HepG2 (cell line): ENCODE results near the gene AWAT2. TPM values are rescaled to one million over a fixed set of nuclear protein-coding genes. Genes with fewer than 3 reads are reported as not detected.

Experiments used
- EP300 ChIP-seq, 3 experiments: sonication (generic) in 1 of 3; formaldehyde crosslinking in 1 of 3; IDR thresholded peaks; 2 replicates each; pipeline versions ENCODE4 v1.5.1 to v1.6.1; 2011 to 2020; ENCODE audit warnings: low read depth in 2 of 3, low read length in 2 of 3, borderline replicate concordance in 1 of 3, improper control_type of control experiment in 1 of 3, mild to moderate bottlenecking in 1 of 3, missing genetic modification reagents in 1 of 3, moderate library complexity in 1 of 3
- FOSL2 ChIP-seq: sonication (generic); formaldehyde crosslinking; IDR thresholded peaks from 2 replicates; pipeline ENCODE4 v1.4.0; 2020; ENCODE audit warnings: missing genetic modification reagents
- FOXA1 ChIP-seq, 2 experiments: fragments of 450-650 bp in 1 of 2; sonication (generic) in 1 of 2; formaldehyde crosslinking in 1 of 2; IDR thresholded peaks; 2 replicates each; pipeline versions ENCODE4 v1.4.0 to v1.6.1; 2016 to 2020; ENCODE audit warnings: missing genetic modification reagents in 1 of 2
- FOXA3 ChIP-seq: IDR thresholded peaks from 2 replicates; pipeline ENCODE4 v1.6.1; 2016; ENCODE audit warnings: missing genetic modification reagents, missing compliant biosample characterization
- FOXC1 ChIP-seq: sonication (generic); formaldehyde crosslinking; IDR thresholded peaks from 2 replicates; pipeline ENCODE4 v1.8.0; 2022; ENCODE audit warnings: mild to moderate bottlenecking, missing genetic modification reagents, borderline replicate concordance
- FOXK2 ChIP-seq: fragments of 450-650 bp; IDR thresholded peaks from 2 replicates; pipeline ENCODE4 v1.6.1; 2016
- FOXP1 ChIP-seq, 2 experiments: fragments of 450-650 bp in 1 of 2; IDR thresholded peaks; 2 replicates each; pipeline ENCODE4 v1.6.1; 2017 to 2018; ENCODE audit warnings: antibody characterized with exemption in 1 of 2
- FOXP4 ChIP-seq: sonication (generic); formaldehyde crosslinking; IDR thresholded peaks from 2 replicates; pipeline ENCODE4 v1.4.0; 2020; ENCODE audit warnings: missing genetic modification reagents
- GLI4 ChIP-seq: sonication (generic); formaldehyde crosslinking; IDR thresholded peaks from 2 replicates; pipeline ENCODE4 v1.5.1; 2020; ENCODE audit warnings: missing genetic modification reagents, mild to moderate bottlenecking, moderate library complexity, borderline replicate concordance
- HNF4A ChIP-seq: sonication (generic); formaldehyde crosslinking; IDR thresholded peaks from 2 replicates; pipeline ENCODE4 v1.4.0; 2020; ENCODE audit warnings: missing genetic modification reagents
- MAFF ChIP-seq: IDR thresholded peaks from 2 replicates; pipeline ENCODE4 v1.6.1; 2011; ENCODE audit warnings: low read depth, low read length, improper control_type of control experiment
- NR2C2 ChIP-seq: sonication (generic); formaldehyde crosslinking; IDR thresholded peaks from 2 replicates; pipeline ENCODE4 v1.4.0; 2020; ENCODE audit warnings: missing genetic modification reagents, mild to moderate bottlenecking, moderate library complexity, borderline replicate concordance
- PAXIP1 ChIP-seq: sonication (generic); formaldehyde crosslinking; conservative IDR thresholded peaks from 2 replicates; pipeline ENCODE4 v1.4.0; 2020; ENCODE audit warnings: mild to moderate bottlenecking, missing genetic modification reagents, moderate library complexity
- RORA ChIP-seq: sonication (generic); formaldehyde crosslinking; IDR thresholded peaks from 2 replicates; pipeline ENCODE4 v1.5.0; 2020; ENCODE audit warnings: mild to moderate bottlenecking, missing genetic modification reagents, moderate library complexity
- SAP130 ChIP-seq: IDR thresholded peaks from 2 replicates; pipeline ENCODE4 v1.6.1; 2016; ENCODE audit warnings: low read depth
- SNAPC5 ChIP-seq: sonication (generic); formaldehyde crosslinking; IDR thresholded peaks from 2 replicates; pipeline ENCODE4 v1.8.1; 2023; ENCODE audit warnings: mild to moderate bottlenecking, missing genetic modification reagents, borderline replicate concordance
- ZNF160 ChIP-seq: sonication (generic); formaldehyde crosslinking; IDR thresholded peaks from 2 replicates; pipeline ENCODE4 v1.8.0; 2022; ENCODE audit warnings: mild to moderate bottlenecking, inconsistent platforms, missing genetic modification reagents
- ZNF264 ChIP-seq: sonication (generic); formaldehyde crosslinking; IDR thresholded peaks from 2 replicates; pipeline ENCODE4 v1.4.0; 2020; ENCODE audit warnings: missing genetic modification reagents
- ZNF496 ChIP-seq: sonication (generic); formaldehyde crosslinking; IDR thresholded peaks from 2 replicates; pipeline ENCODE4 v1.8.1; 2023; ENCODE audit warnings: mild to moderate bottlenecking, moderate library complexity, missing genetic modification reagents; ENCODE audit not compliant: insufficient replicate concordance
- ZNF644 ChIP-seq: IDR thresholded peaks from 2 replicates; pipeline ENCODE4 v1.6.1; 2016; ENCODE audit warnings: low read depth
- ZNF713 ChIP-seq: sonication (generic); formaldehyde crosslinking; IDR thresholded peaks from 2 replicates; pipeline ENCODE4 v1.4.0; 2020; ENCODE audit warnings: mild to moderate bottlenecking, missing genetic modification reagents
- ZNF775 ChIP-seq: sonication (generic); formaldehyde crosslinking; IDR thresholded peaks from 2 replicates; pipeline ENCODE4 v1.4.0; 2020; ENCODE audit warnings: missing genetic modification reagents, mild to moderate bottlenecking, moderate library complexity, borderline replicate concordance
- polyA plus RNA-seq, 8 experiments: library from polyadenylated mRNA; depleted of rRNA in 3 of 8; stranded (reverse) in 7 of 8; unstranded in 1 of 8; fragments of >200 nt; fragmentation: Illumina TruSeq in 4 of 8; extraction: Trizol in 4 of 8; gene quantifications; 2 replicates each; pipeline versions ENCODE4 v1.2.1 to v1.2.3, GENCODE V29; 2011 to 2016; ENCODE audit warnings: low read depth in 4 of 8, missing spikeins in 1 of 8, mixed read lengths in 1 of 8; ENCODE audit not compliant: insufficient read depth in 1 of 8
- total RNA-seq, 5 experiments: library from RNA; depleted of rRNA; stranded (reverse); fragments of >200 nt; fragmentation: Illumina TruSeq; extraction: Trizol; gene quantifications; 2 replicates each; pipeline ENCODE4 v1.2.3, GENCODE V29; 2016; ENCODE audit warnings: low read depth in 1 of 5
- TF ChIP-seq, protein P1 (sequence below): sonication (generic); formaldehyde crosslinking; IDR thresholded peaks from 2 replicates; pipeline ENCODE4 v1.4.0; 2020; ENCODE audit warnings: missing genetic modification reagents

Gene AWAT2
- total and polyA plus RNA-seq, 2 of the 13 experiments (the other 11 are each of a cell fraction or from before 2014, with no cell fraction given): not detected

DNA sequence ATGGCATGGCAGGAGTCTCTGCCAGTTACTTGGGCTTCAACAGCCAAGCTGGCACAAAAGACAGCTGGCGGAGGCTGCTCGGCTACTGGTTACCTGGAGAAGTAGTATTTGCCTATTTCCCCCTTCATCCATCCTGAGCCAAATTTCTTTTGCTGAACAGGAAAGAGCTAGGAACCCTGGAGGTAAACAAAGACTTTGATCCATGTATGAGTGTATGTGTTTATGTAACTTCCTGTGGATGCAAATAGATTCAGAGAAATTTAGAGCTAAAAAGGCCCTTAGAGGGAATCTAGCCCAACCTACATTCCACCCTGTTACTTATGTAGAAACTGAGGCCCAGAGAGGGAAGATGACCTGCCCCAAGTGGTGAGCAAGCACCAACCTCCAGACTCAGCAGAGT is 11.2 kb downstream of the AWAT2 start (continued):
- TF ChIP-seq ZNF644 (CRISPR knock-in tag): 0 out of 2 replicates have a peak, but pooled peaks have one; percentile 14
- no peak for TF ChIP-seq ZNF264 (CRISPR knock-in tag)
- TF ChIP-seq MAFF: no peak
- TF ChIP-seq ZNF775 (CRISPR knock-in tag): no peak
- peak in 1 of 2 experiments; percentile 18; a peak in 1 of 4 replicates for TF ChIP-seq EP300 (IDR thresholded peaks at IDR 0.05; ENCODE audit: low read depth in 2 of 2, low read length in 2 of 2)
- no peak for TF ChIP-seq EP300 (CRISPR knock-in tag; IDR thresholded peaks at IDR 0.05; ENCODE audit: borderline replicate concordance)
- 0 out of 2 replicates have a peak, but pooled peaks have one; percentile 20 for TF ChIP-seq SAP130 (CRISPR knock-in tag)
- peak; percentile 70 for TF ChIP-seq HNF4A
- TF ChIP-seq RORA (CRISPR knock-in tag): no peak
- peak; percentile 75 for TF ChIP-seq FOXA3 (CRISPR knock-in tag)
- TF ChIP-seq ZNF160 (CRISPR knock-in tag): peak; percentile 99
- no peak for TF ChIP-seq ZNF496 (CRISPR knock-in tag)
- TF ChIP-seq PAXIP1 (CRISPR knock-in tag): peak; percentile 57
- no peak for TF ChIP-seq NR2C2
- TF ChIP-seq FOSL2 (CRISPR knock-in tag): peak; percentile 48; the same call in 1 of the 2 replicates
- TF ChIP-seq FOXP1 (IDR thresholded peaks at IDR 0.05): no peak
- TF ChIP-seq FOXP1 (CRISPR knock-in tag; IDR thresholded peaks at IDR 0.05): peak; percentile 42; the same call in 1 of the 2 replicates
- TF ChIP-seq SNAPC5 (CRISPR knock-in tag): no peak
- TF ChIP-seq GLI4: no peak
- TF ChIP-seq ZNF713 (CRISPR knock-in tag): no peak
- TF ChIP-seq, protein P1, sequence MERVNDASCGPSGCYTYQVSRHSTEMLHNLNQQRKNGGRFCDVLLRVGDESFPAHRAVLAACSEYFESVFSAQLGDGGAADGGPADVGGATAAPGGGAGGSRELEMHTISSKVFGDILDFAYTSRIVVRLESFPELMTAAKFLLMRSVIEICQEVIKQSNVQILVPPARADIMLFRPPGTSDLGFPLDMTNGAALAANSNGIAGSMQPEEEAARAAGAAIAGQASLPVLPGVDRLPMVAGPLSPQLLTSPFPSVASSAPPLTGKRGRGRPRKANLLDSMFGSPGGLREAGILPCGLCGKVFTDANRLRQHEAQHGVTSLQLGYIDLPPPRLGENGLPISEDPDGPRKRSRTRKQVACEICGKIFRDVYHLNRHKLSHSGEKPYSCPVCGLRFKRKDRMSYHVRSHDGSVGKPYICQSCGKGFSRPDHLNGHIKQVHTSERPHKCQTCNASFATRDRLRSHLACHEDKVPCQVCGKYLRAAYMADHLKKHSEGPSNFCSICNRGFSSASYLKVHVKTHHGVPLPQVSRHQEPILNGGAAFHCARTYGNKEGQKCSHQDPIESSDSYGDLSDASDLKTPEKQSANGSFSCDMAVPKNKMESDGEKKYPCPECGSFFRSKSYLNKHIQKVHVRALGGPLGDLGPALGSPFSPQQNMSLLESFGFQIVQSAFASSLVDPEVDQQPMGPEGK (CRISPR knock-in tag): no peak
- TF ChIP-seq FOXP4 (CRISPR knock-in tag): 0 out of 2 replicates have a peak, but pooled peaks have one; percentile 37
- no peak for TF ChIP-seq FOXA1 (IDR thresholded peaks at IDR 0.05)
- peak; percentile 67 for TF ChIP-seq FOXA1 (CRISPR knock-in tag; IDR thresholded peaks at IDR 0.05)
- no peak for TF ChIP-seq FOXC1
- no peak for TF ChIP-seq FOXK2
